CD4-positive, alpha-beta T cell (primary cell): Measurements from ENCODE around the gene HIPK2. TPM values are rescaled to one million over a fixed set of nuclear protein-coding genes. Genes with fewer than 3 reads are reported as not detected.

ENCODE experiments used
- ATAC-seq: fragments of 200-7000 bp; cut with Tn5 transposase; one replicate; pipeline ENCODE4 v1.10.0; 2022; ENCODE audit warnings: mild to moderate bottlenecking; ENCODE audit not compliant: poor library complexity
- CTCF ChIA-PET: fragments of 350-600 bp; sonication (Branson Sonifier 250); formaldehyde crosslinking; loops from one replicate; lab custom pipeline; 2021; ENCODE audit warnings: antibody characterized with exemption, inconsistent platforms; lab: Charles Lee
- POLR2A ChIA-PET: fragments of 350-600 bp; sonication (Branson Sonifier 250); formaldehyde crosslinking; loops from one replicate; lab custom pipeline; 2021; ENCODE audit warnings: antibody characterized with exemption, inconsistent platforms; lab: Charles Lee
- DNase-seq, 14 experiments: peaks; one replicate each; pipeline ENCODE4 v3.0.0-alpha.2; 2013 to 2020; ENCODE audit warnings: mixed read lengths in 2 of 14
- H3K27ac ChIP-seq, 2 donors: one replicate each; pipeline versions ENCODE4 v1.5.1 to v1.7.0; 2013; ENCODE audit warnings: low read length in 2 of 2, low read depth in 1 of 2, mild to moderate bottlenecking in 1 of 2
- H3K27me3 ChIP-seq, 2 experiments: 1 replicate in 1 of 2; 2 replicates in 1 of 2; pipeline versions ENCODE4 v1.6.1 to v1.7.0; 2013; ENCODE audit warnings: low read length in 2 of 2, control low read depth in 1 of 2, mild to moderate bottlenecking in 1 of 2, moderate library complexity in 1 of 2; ENCODE audit not compliant: insufficient read depth in 2 of 2, control insufficient read depth in 1 of 2
- H3K36me3 ChIP-seq: one replicate; pipeline ENCODE4 v1.6.1; 2013; ENCODE audit warnings: low read length, control low read depth; ENCODE audit not compliant: insufficient read depth
- H3K4me1 ChIP-seq: one replicate; pipeline ENCODE4 v1.6.1; 2013; ENCODE audit warnings: low read length, control low read depth; ENCODE audit not compliant: insufficient read depth
- H3K4me3 ChIP-seq: one replicate; pipeline ENCODE4 v1.5.1; 2013; ENCODE audit warnings: mild to moderate bottlenecking, low read length, moderate library complexity
- H3K9me3 ChIP-seq, 2 experiments: 1 replicate in 1 of 2; 2 replicates in 1 of 2; pipeline versions ENCODE4 v1.6.1 to v1.7.0; 2013; ENCODE audit warnings: low read length in 2 of 2, mild to moderate bottlenecking in 2 of 2, control low read depth in 1 of 2, moderate library complexity in 1 of 2; ENCODE audit not compliant: control insufficient read depth in 1 of 2, insufficient read depth in 1 of 2
- H3K27ac Mint-ChIP-seq: one replicate; pipeline ENCODE4 v1.8.0; 2020; ENCODE audit warnings: mixed read lengths
- H3K27me3 Mint-ChIP-seq: one replicate; pipeline ENCODE4 v1.8.0; 2021; ENCODE audit warnings: mixed read lengths
- H3K36me3 Mint-ChIP-seq: one replicate; pipeline ENCODE4 v1.8.0; 2021; ENCODE audit warnings: low read depth, mixed read lengths
- H3K4me1 Mint-ChIP-seq: one replicate; pipeline ENCODE4 v1.8.0; 2021; ENCODE audit warnings: low read depth, mixed read lengths
- H3K4me3 Mint-ChIP-seq: one replicate; pipeline ENCODE4 v1.8.0; 2020; ENCODE audit warnings: mild to moderate bottlenecking, mixed read lengths
- H3K9me3 Mint-ChIP-seq: one replicate; pipeline ENCODE4 v1.8.0; 2020; ENCODE audit warnings: mixed read lengths
- intact Hi-C, 2 experiments: fragments of 100-400 bp; cut with DNase I in 1 of 2; cut with micrococcal nuclease in 1 of 2; formaldehyde crosslinking; loops; one replicate each; pipeline versions ENCODE4 v1.15.1 to v1.9.0; 2023 to 2025; cut with DNase I, micrococcal nuclease
- total RNA-seq, 174 experiments: library from RNA in 2 of 174; stranded (reverse) in 2 of 174; gene quantifications; one replicate each; pipeline ENCODE4 v1.2.3 and lab custom pipeline; 2021 to 2026
- TF ChIP-seq, protein P1 (sequence below): fragments of 200-600 bp; IDR thresholded peaks from one replicate; pipeline ENCODE4 v1.8.0; 2022; ENCODE audit warnings: antibody characterized with exemption, mild to moderate bottlenecking

Gene HIPK2
- total RNA-seq, 2 experiments from 2014 or later = 36.5 to 37.0 TPM

DNA sequence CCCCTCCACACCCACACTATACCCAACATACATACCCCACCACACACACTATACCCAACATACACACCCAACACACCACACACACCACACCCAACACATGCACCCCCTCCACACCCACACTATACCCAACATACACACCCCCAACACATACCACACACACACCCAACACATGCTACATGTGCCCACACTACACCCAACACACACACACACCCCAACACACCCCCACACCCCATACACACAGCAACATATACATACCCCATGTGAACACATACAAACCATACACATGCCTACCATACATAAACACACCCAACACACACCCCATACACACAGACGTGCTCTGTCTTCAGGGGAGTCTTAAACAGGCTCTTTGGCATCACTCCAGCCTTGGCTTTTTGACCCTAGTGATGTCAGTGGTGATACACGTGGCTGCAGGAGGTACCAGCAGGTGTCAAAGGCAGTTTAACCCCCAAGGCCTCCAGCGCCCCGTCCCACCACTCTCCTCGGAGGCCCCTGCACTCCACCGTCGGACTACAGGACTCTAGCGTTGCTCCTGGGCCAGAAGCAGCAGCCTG, 73.4 kb downstream of the HIPK2 start:
- DNase-seq (no peak), ATAC-seq (no peak)
- Histone ChIP-seq H3K4me1 (peaks cover 3% of the 10 kb centered on the region), H3K4me3 (no peak overlapping the region), H3K9me3 (no peaks in the 10 kb centered on the region), H3K27me3 (no peaks in the 10 kb centered on the region), H3K27ac (no peak overlapping the region), H3K36me3 (peaks cover 13% of the 10 kb centered on the region)
- CTCF ChIA-PET = no interaction called here
- Mint-ChIP-seq H3K27ac (no peak overlapping the region), H3K27me3 (no peaks in the 10 kb centered on the region), H3K4me3 (no peak overlapping the region), H3K9me3 (no peaks in the 10 kb centered on the region), H3K4me1 (peaks cover 26% of the 10 kb centered on the region), H3K36me3 (peaks cover 52% of the 10 kb centered on the region)
- intact Hi-C loops = no loop called here
- TF ChIP-seq, protein P1, sequence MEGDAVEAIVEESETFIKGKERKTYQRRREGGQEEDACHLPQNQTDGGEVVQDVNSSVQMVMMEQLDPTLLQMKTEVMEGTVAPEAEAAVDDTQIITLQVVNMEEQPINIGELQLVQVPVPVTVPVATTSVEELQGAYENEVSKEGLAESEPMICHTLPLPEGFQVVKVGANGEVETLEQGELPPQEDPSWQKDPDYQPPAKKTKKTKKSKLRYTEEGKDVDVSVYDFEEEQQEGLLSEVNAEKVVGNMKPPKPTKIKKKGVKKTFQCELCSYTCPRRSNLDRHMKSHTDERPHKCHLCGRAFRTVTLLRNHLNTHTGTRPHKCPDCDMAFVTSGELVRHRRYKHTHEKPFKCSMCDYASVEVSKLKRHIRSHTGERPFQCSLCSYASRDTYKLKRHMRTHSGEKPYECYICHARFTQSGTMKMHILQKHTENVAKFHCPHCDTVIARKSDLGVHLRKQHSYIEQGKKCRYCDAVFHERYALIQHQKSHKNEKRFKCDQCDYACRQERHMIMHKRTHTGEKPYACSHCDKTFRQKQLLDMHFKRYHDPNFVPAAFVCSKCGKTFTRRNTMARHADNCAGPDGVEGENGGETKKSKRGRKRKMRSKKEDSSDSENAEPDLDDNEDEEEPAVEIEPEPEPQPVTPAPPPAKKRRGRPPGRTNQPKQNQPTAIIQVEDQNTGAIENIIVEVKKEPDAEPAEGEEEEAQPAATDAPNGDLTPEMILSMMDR = no peak
- POLR2A ChIA-PET = interaction anchor here (0.6 kb wide), 1 partner anchor 58 kb away, joined by 3 read pairs; no protein-coding TSS in a partner anchor

- intact Hi-C loops = no loop called here
- H3K27ac Mint-ChIP-seq = no peak overlapping the region
- Histone ChIP-seq H3K27me3 (no peaks in the 10 kb centered on the region), H3K4me1 (peaks cover 3% of the 10 kb centered on the region), H3K27ac (no peak overlapping the region), H3K4me3 (no peak overlapping the region), H3K9me3 (no peaks in the 10 kb centered on the region), H3K36me3 (peaks cover 19% of the 10 kb centered on the region)
- TF ChIP-seq, protein P1 = no peak
- no peak overlapping the region for H3K4me3 Mint-ChIP-seq
- CTCF ChIA-PET = no interaction called here
- ATAC-seq (no peak), DNase-seq (no peak)
- H3K9me3 Mint-ChIP-seq = no peaks in the 10 kb centered on the region
- POLR2A ChIA-PET = no interaction called here
- peaks cover 30% of the 10 kb centered on the region for H3K4me1 Mint-ChIP-seq
- H3K27me3 Mint-ChIP-seq = no peaks in the 10 kb centered on the region
- peaks cover 54% of the 10 kb centered on the region for H3K36me3 Mint-ChIP-seq
These were observed 74.1 kb downstream of the HIPK2 start for GRCh38 chr7:139703487-139704307.

GRCh38 chr7:139702811-139703486, 74.8 kb downstream of the HIPK2 start:
- POLR2A ChIA-PET = no interaction called here
- H3K27me3 ChIP-seq = no peaks in the 10 kb centered on the region
- Mint-ChIP-seq H3K4me1 (peaks cover 36% of the 10 kb centered on the region), H3K9me3 (no peaks in the 10 kb centered on the region), H3K4me3 (no peak overlapping the region), H3K27me3 (no peaks in the 10 kb centered on the region), H3K36me3 (peaks cover 57% of the 10 kb centered on the region), H3K27ac (no peak overlapping the region)
- TF ChIP-seq, protein P1 = no peak
- H3K4me3 ChIP-seq = no peak overlapping the region
- intact Hi-C loops = no loop called here
- CTCF ChIA-PET = no interaction called here
- no peaks in the 10 kb centered on the region for H3K9me3 ChIP-seq
- H3K4me1 ChIP-seq = peaks cover 3% of the 10 kb centered on the region
- DNase-seq = no peak
- H3K27ac ChIP-seq = no peak overlapping the region
- peaks cover 19% of the 10 kb centered on the region for H3K36me3 ChIP-seq
- no peak for ATAC-seq
